ENCODE data around the gene FDXACB1.

DNA sequence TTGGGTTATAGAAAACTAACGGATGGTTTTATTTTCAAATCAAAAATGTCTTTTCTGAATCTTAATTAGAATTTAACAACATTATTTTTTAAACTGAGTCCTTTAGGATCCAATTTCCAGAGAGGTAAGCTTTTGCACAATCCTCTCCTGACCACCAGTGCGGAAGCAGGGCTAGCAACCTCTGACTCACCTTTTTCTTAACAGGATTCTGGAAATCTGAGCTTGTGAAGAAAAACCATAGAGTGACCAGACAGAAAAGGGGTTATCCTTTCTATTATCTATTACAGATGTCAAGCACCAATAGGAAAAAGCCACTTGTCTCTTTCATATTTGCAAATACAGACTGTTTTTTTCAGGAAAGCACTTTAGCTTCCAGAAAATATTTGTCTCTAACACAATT, 32.9 kb downstream of the FDXACB1 start:
- no peak for TF ChIP-seq POLR2A (IDR thresholded peaks at IDR 0.05; ENCODE audit: low read depth, low read length)
- no peak for TF ChIP-seq MAFK (IDR thresholded peaks at IDR 0.05; ENCODE audit: low read depth, low read length)
